Vagina (tissue), 2 donors: ENCODE measurements around the gene FAT2. TPM values are rescaled to one million over a fixed set of nuclear protein-coding genes. Genes with fewer than 3 reads are reported as not detected.

Experiments
- DNase-seq, 2 donors: peaks; one replicate each; pipeline ENCODE4 v3.0.0-alpha.2; 2017; ENCODE audit errors: extremely low spot score in 2 of 2
- H3K27ac ChIP-seq: fragments of 200-600 bp; sonication (generic); one replicate; pipeline ENCODE4 v1.5.1; 2019
- H3K27me3 ChIP-seq: fragments of 200-600 bp; sonication (generic); one replicate; pipeline ENCODE4 v1.5.1; 2019
- H3K36me3 ChIP-seq, 2 donors: fragments of 200-600 bp; sonication (generic); one replicate each; pipeline ENCODE4 v1.5.1; 2017 to 2019
- H3K4me1 ChIP-seq: fragments of 200-600 bp; sonication (generic); one replicate; pipeline ENCODE4 v1.5.1; 2019
- H3K4me3 ChIP-seq, 2 donors: fragments of 200-600 bp; sonication (generic); 1 replicate in 1 of 2; 2 replicates in 1 of 2; pipeline ENCODE4 v1.5.1; 2016 to 2019
- H3K9me3 ChIP-seq: fragments of 200-600 bp; sonication (generic); one replicate; pipeline ENCODE4 v1.5.1; 2019
- POLR2A ChIP-seq, 2 donors: fragments of 450-650 bp; IDR thresholded peaks; one replicate each; pipeline ENCODE4 v1.6.1; 2017; ENCODE audit warnings: antibody characterized with exemption in 2 of 2, mild to moderate bottlenecking in 2 of 2, moderate library complexity in 2 of 2
- POLR2AphosphoS5 ChIP-seq, 2 donors: sonication (generic); formaldehyde crosslinking; IDR thresholded peaks; one replicate each; pipeline ENCODE4 v1.9.0; 2017; ENCODE audit warnings: antibody characterized with exemption in 2 of 2, mild to moderate bottlenecking in 2 of 2, low read depth in 1 of 2; ENCODE audit not compliant: insufficient read depth in 1 of 2
- intact Hi-C: fragments of 100-400 bp; cut with DNase I; formaldehyde crosslinking; loops from one replicate; pipeline ENCODE4 v1.15.1; 2023
- total RNA-seq: library from RNA; depleted of rRNA; stranded (reverse); fragments of >200 nt; gene quantifications from one replicate; pipeline ENCODE4 v1.2.3, GENCODE V29; 2016
- TF ChIP-seq, protein P1 (sequence below), 3 experiments: fragments of 450-650 bp in 2 of 3; fragments of 200-600 bp in 1 of 3; sonication (generic) in 1 of 3; IDR thresholded peaks; one replicate each; pipeline ENCODE4 v1.5.1; 2017 to 2019; ENCODE audit warnings: antibody characterized with exemption in 3 of 3, mild to moderate bottlenecking in 2 of 3, moderate library complexity in 2 of 3

The FAT2 gene, protein sequence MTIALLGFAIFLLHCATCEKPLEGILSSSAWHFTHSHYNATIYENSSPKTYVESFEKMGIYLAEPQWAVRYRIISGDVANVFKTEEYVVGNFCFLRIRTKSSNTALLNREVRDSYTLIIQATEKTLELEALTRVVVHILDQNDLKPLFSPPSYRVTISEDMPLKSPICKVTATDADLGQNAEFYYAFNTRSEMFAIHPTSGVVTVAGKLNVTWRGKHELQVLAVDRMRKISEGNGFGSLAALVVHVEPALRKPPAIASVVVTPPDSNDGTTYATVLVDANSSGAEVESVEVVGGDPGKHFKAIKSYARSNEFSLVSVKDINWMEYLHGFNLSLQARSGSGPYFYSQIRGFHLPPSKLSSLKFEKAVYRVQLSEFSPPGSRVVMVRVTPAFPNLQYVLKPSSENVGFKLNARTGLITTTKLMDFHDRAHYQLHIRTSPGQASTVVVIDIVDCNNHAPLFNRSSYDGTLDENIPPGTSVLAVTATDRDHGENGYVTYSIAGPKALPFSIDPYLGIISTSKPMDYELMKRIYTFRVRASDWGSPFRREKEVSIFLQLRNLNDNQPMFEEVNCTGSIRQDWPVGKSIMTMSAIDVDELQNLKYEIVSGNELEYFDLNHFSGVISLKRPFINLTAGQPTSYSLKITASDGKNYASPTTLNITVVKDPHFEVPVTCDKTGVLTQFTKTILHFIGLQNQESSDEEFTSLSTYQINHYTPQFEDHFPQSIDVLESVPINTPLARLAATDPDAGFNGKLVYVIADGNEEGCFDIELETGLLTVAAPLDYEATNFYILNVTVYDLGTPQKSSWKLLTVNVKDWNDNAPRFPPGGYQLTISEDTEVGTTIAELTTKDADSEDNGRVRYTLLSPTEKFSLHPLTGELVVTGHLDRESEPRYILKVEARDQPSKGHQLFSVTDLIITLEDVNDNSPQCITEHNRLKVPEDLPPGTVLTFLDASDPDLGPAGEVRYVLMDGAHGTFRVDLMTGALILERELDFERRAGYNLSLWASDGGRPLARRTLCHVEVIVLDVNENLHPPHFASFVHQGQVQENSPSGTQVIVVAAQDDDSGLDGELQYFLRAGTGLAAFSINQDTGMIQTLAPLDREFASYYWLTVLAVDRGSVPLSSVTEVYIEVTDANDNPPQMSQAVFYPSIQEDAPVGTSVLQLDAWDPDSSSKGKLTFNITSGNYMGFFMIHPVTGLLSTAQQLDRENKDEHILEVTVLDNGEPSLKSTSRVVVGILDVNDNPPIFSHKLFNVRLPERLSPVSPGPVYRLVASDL (N-terminal part only)
- total RNA-seq: 74.9 TPM

DNA sequence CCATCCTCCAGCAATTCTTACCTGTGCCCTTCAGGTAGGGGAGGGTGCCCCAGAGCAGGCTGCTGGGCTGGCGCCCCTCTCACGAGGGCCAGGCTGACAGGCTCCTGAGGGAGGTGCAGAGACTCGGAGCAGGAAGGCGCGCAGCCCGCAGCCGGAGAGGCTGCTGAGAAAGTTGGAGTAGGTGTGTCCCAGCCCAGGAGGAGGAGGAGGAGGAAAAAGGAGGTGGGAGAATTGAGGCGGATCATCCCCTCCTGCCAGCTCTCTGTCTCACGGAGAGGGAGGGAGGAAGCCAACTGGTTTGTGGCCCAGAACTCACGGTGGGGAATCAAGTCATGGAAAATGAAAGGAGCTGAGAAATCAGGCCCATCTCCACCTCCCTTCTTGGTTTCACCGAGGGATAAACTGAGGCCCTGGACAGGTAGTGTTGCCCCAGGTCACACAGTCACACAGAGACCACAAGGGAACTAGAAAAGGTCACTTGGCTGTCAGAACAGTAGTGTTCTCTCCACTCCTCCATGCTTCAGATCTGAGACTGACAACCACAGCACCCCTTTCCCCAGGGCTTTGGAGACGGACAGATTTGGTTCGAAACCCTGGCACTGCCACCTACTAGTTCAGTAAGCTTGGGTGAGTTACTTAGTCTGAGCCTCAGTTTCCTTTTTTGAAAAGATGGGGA is at the start of gene FAT2:
Gene FAT2 (minus strand): TSS at position 188 of the 676 bp plus-strand sequence. CDS start 22,400 bp downstream, outside the sequence.
- H3K9me3 ChIP-seq: no peaks in the 10 kb centered on the region
- H3K27me3 ChIP-seq: no peaks in the 10 kb centered on the region
- peak within 1 kb of the TSS in 1 of 2 donors; percentile 38 for H3K4me3 ChIP-seq
- intact Hi-C loops: no loop called here
- DNase-seq: no peak
- peak in 1 of 2 donors; percentile 46 for TF ChIP-seq POLR2AphosphoS5 (IDR thresholded peaks at IDR 0.05; ENCODE audit: insufficient read depth in 1 of 2, low read depth in 1 of 2)
- no peak for TF ChIP-seq POLR2A (IDR thresholded peaks at IDR 0.05)
- TF ChIP-seq, protein P1, sequence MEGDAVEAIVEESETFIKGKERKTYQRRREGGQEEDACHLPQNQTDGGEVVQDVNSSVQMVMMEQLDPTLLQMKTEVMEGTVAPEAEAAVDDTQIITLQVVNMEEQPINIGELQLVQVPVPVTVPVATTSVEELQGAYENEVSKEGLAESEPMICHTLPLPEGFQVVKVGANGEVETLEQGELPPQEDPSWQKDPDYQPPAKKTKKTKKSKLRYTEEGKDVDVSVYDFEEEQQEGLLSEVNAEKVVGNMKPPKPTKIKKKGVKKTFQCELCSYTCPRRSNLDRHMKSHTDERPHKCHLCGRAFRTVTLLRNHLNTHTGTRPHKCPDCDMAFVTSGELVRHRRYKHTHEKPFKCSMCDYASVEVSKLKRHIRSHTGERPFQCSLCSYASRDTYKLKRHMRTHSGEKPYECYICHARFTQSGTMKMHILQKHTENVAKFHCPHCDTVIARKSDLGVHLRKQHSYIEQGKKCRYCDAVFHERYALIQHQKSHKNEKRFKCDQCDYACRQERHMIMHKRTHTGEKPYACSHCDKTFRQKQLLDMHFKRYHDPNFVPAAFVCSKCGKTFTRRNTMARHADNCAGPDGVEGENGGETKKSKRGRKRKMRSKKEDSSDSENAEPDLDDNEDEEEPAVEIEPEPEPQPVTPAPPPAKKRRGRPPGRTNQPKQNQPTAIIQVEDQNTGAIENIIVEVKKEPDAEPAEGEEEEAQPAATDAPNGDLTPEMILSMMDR (IDR thresholded peaks at IDR 0.05): no peak
- no peaks in the 10 kb centered on the region for H3K36me3 ChIP-seq
- H3K4me1 ChIP-seq: peaks cover 6% of the 10 kb centered on the region
- H3K27ac ChIP-seq: peak within 1 kb of the TSS; percentile 30

DNA sequence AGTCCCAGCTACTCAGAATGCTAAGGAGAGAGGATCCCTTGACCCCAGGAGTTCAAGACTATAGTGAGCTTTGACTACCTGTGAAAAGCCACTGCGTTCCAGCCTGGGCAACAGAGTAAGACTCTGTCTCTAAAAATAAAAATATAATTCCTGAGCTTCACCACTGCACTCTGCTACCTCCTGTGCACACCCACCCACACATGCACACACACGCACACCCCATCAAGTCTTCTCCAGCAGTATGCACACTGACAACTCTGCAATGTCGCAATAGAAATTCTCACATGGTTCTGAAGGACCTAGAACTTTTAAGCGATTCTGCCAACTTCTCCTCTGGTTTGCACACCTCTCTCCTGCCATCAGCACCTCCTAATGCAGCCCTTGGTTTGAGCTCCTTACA is 47.5 kb upstream of the FAT2 start:
- TF ChIP-seq POLR2A (IDR thresholded peaks at IDR 0.05): no peak
- no peak for TF ChIP-seq POLR2AphosphoS5 (IDR thresholded peaks at IDR 0.05; ENCODE audit: insufficient read depth in 1 of 2, low read depth in 1 of 2)
- TF ChIP-seq, protein P1 (IDR thresholded peaks at IDR 0.05): no peak
- intact Hi-C loops: loop anchor here (10.0 kb wide), 1 partner anchor 174 kb away; no protein-coding TSS in a partner anchor
- H3K27ac ChIP-seq: no peak overlapping the region

DNA sequence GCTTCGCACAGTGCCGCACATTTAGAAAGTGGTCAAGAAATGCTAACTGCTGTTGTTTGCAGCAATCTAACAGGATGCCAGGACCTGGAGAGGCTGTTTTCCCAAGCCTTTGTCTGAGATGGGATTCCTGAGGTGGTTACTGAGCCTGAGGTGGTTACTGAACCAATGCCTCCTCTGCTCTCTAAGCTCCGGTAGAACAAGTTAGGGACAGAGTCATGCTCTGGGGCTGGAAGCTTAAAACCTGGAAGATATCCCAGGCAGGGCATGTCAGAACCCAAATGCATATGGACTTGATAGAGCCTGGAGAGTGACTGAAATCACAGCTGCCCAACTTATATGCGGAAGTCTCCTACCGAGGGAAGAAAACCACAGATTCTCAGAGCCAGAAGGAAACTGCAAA is 46.5 kb upstream of the FAT2 start:
- intact Hi-C loops: loop anchor here (10.0 kb wide), 1 partner anchor 173 kb away; no protein-coding TSS in a partner anchor
- no peak for DNase-seq
- Histone ChIP-seq H3K27me3 (no peaks in the 10 kb centered on the region), H3K27ac (no peak overlapping the region), H3K9me3 (no peaks in the 10 kb centered on the region), H3K4me3 (no peak overlapping the region), H3K4me1 (peaks cover 21% of the 10 kb centered on the region), H3K36me3 (no peaks in the 10 kb centered on the region)
- TF ChIP-seq, protein P1 (IDR thresholded peaks at IDR 0.05): no peak
- TF ChIP-seq POLR2AphosphoS5 (IDR thresholded peaks at IDR 0.05; ENCODE audit: insufficient read depth in 1 of 2, low read depth in 1 of 2): peak in 1 of 2 donors; percentile 78
- no peak for TF ChIP-seq POLR2A (IDR thresholded peaks at IDR 0.05)

More for the DNA sequence above, 47.5 kb upstream of the FAT2 start:
- no peaks in the 10 kb centered on the region for H3K9me3 ChIP-seq
- no peak overlapping the region for H3K4me3 ChIP-seq
- H3K36me3 ChIP-seq: no peaks in the 10 kb centered on the region
- DNase-seq: no peak
- H3K27me3 ChIP-seq: no peaks in the 10 kb centered on the region
- H3K4me1 ChIP-seq: peaks cover 14% of the 10 kb centered on the region

DNA sequence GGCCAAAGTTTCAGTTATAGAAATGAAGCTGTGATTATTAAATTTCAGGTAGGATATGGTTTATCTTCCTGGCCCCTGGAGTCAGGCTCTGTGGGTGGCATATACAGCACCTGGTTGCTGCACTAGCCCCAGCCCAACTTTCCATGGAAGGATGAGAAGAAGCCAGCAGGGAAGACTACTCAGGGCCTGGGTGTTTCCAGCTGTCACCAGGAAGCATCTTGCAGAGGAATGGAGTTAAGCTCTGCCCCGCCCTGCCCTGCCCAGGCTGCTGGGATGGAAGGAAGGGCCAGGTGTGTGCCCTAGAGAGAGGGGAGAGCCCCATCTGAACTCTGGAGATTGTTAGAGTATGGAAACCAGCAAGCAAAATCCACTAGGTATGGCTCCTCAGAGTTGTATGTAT is 42.8 kb upstream of the FAT2 start:
- Histone ChIP-seq H3K27me3 (no peaks in the 10 kb centered on the region), H3K9me3 (no peaks in the 10 kb centered on the region), H3K4me3 (no peak overlapping the region), H3K36me3 (no peaks in the 10 kb centered on the region), H3K4me1 (peaks cover 18% of the 10 kb centered on the region), H3K27ac (no peak overlapping the region)
- no peak for DNase-seq
- intact Hi-C loops: loop anchor here (10.0 kb wide), 1 partner anchor 169 kb away; no protein-coding TSS in a partner anchor
- TF ChIP-seq POLR2AphosphoS5 (IDR thresholded peaks at IDR 0.05; ENCODE audit: insufficient read depth in 1 of 2, low read depth in 1 of 2): no peak
- no peak for TF ChIP-seq POLR2A (IDR thresholded peaks at IDR 0.05)
- TF ChIP-seq, protein P1 (IDR thresholded peaks at IDR 0.05): no peak
